SKM-1 (cell line): ENCODE measurements around the gene PABPC1L.
A peak's percentile ranks its signal among the peaks of the same experiment; 100 is the strongest.

Experiments
- DNase-seq: peaks from one replicate; lab custom pipeline; 2025; ENCODE audit not compliant: unreplicated experiment; lab: John Stamatoyannopoulos, UW

Gene PABPC1L

GRCh38 chr20:44942264-44942973, 32.6 kb downstream of the PABPC1L start:
- DNase-seq: no peak

GRCh38 chr20:44943828-44944227, 34.0 kb downstream of the PABPC1L start:
- no peak for DNase-seq

DNA sequence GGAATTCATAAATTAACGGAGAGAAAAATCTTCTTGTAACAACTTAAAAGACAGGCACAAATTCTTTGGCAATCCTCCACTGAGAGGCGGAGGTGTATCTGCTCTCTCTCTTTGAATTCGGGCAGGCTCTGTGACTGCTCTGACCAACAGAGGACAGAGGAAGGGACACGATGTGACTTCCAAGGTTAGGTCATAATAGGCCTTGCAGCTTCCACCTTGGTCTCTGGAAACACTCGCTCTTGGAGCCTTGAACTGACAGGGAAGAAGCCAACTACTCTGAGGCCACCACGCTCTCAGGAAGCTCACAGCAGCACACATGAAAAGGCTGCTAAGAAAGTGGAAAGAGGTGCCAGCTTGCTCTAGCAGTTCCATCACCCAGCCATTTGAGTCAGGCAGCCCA, 35.4 kb downstream of the PABPC1L start:
- no peak for DNase-seq

DNA sequence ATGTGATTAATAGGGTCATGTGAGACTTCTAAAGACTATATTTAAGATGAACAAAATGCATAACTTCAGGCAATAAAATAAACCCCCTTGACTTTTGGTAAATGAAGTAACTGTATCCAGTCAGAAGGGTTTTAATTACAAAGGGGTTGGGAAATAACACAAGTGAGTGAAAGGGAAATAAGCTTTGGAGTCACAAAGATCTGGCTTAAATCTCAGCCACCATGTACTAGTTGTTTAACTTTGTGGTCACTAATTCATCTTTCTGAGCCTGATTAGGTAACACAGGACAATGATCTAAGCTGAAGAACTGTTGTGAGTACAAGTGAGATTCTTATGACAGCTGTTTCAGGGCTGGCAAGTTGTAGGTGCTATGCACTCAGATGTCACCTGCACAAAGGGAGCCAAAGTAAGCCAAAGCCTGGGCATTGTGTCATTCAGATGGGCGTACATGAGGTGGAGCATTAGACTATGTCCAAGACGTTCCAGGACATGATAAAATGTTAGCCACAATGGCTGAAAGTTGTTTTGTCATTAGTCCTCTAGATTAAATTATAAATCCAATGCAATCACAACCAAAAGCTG, 36.5 kb downstream of the PABPC1L start:
- no peak for DNase-seq

GRCh38 chr20:44948107-44948506, 38.2 kb downstream of the PABPC1L start:
- DNase-seq: no peak

GRCh38 chr20:44948513-44948912, 38.7 kb downstream of the PABPC1L start:
- no peak for DNase-seq

- no peak for DNase-seq
These were observed 40.5 kb downstream of the PABPC1L start for GRCh38 chr20:44950368-44950767.

- no peak for DNase-seq
These were observed 42.9 kb downstream of the PABPC1L start for GRCh38 chr20:44952731-44953130.

DNA sequence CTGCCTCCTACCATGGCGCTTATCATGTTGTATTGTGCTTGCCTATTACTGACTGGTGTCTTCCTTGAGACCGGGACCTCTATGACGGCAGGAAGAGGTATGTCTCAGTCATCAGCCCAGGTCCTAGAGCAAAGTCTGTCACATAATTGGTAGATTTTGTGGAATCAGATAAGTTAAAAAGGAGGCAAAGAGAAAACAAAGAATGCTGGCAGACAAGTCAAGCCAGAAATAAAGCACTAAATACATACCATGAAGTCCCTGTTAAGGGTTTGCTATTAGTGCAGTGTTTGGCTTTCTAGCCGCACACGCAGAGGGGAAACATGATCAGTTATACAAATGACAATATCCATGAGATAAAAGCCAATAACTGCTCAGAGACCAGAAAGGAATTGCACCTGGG, 44.4 kb downstream of the PABPC1L start:
- no peak for DNase-seq

DNA sequence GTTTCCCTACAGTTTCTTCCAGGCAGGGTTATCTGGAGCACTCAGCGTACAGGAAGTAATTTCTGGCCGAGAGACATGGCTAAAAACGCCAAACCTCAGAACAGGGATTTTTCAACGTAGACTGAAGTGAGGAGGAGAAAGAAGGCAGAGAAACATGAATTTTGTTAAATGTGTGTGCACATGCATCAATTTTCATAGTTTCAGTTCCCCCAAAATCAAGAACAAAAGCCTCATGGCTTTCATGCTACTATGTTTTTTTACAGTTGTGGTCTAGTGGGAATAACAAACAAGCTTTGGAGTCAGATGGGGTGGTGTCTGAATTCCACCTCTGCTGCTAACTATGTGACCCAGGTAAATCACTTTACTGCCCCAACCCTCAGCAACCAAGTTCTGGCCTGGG, 45.4 kb downstream of the PABPC1L start:
- DNase-seq: no peak

DNA sequence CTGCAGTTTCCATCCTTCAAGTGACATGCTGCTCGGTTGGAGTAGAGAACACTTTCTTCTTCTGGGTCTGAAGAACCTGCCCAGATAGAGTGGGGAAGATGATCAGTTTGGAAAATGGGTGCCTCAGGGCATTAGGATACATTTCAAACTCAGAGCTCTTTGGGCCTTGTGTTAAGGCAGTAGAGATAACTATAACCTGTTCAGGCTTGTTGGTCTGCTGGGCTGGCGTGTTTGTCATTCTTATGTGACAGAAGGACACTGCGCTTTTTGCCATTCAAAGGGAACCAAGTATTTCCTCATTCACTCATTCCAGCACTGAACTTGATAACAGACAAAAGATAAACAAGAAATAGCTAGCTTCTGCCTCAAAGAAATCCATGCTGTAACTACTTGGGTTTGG, 46.5 kb downstream of the PABPC1L start:
- no peak for DNase-seq

- DNase-seq: no peak
These were observed 48.4 kb downstream of the PABPC1L start for GRCh38 chr20:44958276-44958675.

GRCh38 chr20:44959082-44959637, 49.3 kb downstream of the PABPC1L start:
- DNase-seq: no peak

GRCh38 chr20:44959638-44960102, 49.8 kb downstream of the PABPC1L start:
- DNase-seq: no peak

GRCh38 chr20:44960103-44960852, 50.4 kb downstream of the PABPC1L start, which contains the start of gene TOMM34:
TOMM34 (minus strand) TSS chr20:44960397; CDS start chr20:44960333, 64 bp downstream.
- DNase-seq: peak; percentile 85

- no peak for DNase-seq
These were observed 51.4 kb downstream of the PABPC1L start for GRCh38 chr20:44961011-44961869.

GRCh38 chr20:44961870-44962267, 52.0 kb downstream of the PABPC1L start:
- no peak for DNase-seq

- DNase-seq: no peak
These were observed 52.6 kb downstream of the PABPC1L start for GRCh38 chr20:44962483-44962882.

- DNase-seq: no peak
These were observed 53.7 kb downstream of the PABPC1L start for GRCh38 chr20:44963325-44964215.

- no peak for DNase-seq
These were observed 55.8 kb downstream of the PABPC1L start for GRCh38 chr20:44965651-44966029.
